Measurements from ENCODE around the gene RASGRP2. TPM values are rescaled to one million over a fixed set of nuclear protein-coding genes. Genes with fewer than 3 reads are reported as not detected.
"Not testable (repeated sequence)": the region's sequence is repeated elsewhere in the genome, so short reads cannot be mapped to it uniquely, and the experiment has no call there.

The RASGRP2 gene
- total RNA-seq, 1 experiment from 2014 or later: not detected

DNA sequence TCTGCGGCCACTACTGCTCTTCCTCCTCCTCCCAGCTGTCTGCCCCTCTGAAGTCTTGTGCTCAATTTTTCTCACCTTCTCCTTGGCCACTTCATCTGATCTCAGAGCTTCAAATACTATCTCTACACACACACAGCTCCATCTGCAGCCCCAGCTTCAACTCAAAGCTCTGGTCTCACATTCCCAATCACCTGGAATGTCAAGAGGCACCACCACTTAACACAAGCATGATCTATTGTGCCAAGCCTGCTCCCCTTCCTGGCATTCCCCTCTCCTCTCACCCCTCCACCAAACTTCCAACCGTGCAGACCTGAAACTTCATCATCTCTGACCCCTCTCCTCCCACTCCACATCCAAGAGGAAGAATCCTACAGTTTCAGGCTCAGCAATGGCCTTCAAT, 38.4 kb downstream of the RASGRP2 start:
- Histone ChIP-seq H3K9me3 (ENCODE audit: low read length) (no peaks in the 10 kb centered on the region), H3K27ac (ENCODE audit: low read length) (no peak overlapping the region), H3K36me3 (ENCODE audit: low read depth, low read length) (no peaks in the 10 kb centered on the region), H3K9me2 (replicated peaks; ENCODE audit: low read length) (no peaks in the 10 kb centered on the region), H3K79me2 (ENCODE audit: low read length) (no peaks in the 10 kb centered on the region), H3K27me3 (ENCODE audit: low read length) (peaks cover 40% of the 10 kb centered on the region), H3K4me3 (ENCODE audit: low read length) (no peak overlapping the region), H2AFZ (ENCODE audit: low read length) (no peak overlapping the region), H3F3A (ENCODE audit: low read length, unreplicated experiment) (no peaks in the 10 kb centered on the region), H4K20me1 (ENCODE audit: low read length) (no peaks in the 10 kb centered on the region), H3K4me1 (ENCODE audit: insufficient read depth, low read length) (peaks cover 5% of the 10 kb centered on the region; the same call in 1 of the 2 replicates), H3K4me2 (ENCODE audit: low read length) (no peak overlapping the region), H3K9ac (ENCODE audit: low read length) (no peak overlapping the region)
- DNase-seq: no peak
- POLR2A ChIA-PET (ENCODE audit: unreplicated experiment): interaction anchor here (0.5 kb wide), 1 partner anchor 229 kb away, joined by 3 read pairs; no protein-coding TSS in a partner anchor
- TF ChIP-seq, protein P1, sequence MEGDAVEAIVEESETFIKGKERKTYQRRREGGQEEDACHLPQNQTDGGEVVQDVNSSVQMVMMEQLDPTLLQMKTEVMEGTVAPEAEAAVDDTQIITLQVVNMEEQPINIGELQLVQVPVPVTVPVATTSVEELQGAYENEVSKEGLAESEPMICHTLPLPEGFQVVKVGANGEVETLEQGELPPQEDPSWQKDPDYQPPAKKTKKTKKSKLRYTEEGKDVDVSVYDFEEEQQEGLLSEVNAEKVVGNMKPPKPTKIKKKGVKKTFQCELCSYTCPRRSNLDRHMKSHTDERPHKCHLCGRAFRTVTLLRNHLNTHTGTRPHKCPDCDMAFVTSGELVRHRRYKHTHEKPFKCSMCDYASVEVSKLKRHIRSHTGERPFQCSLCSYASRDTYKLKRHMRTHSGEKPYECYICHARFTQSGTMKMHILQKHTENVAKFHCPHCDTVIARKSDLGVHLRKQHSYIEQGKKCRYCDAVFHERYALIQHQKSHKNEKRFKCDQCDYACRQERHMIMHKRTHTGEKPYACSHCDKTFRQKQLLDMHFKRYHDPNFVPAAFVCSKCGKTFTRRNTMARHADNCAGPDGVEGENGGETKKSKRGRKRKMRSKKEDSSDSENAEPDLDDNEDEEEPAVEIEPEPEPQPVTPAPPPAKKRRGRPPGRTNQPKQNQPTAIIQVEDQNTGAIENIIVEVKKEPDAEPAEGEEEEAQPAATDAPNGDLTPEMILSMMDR (conservative IDR thresholded peaks at IDR 0.05; ENCODE audit: low read depth, low read length): no peak
- no peak for TF ChIP-seq EZH2phosphoT487 (IDR thresholded peaks at IDR 0.05; ENCODE audit: borderline replicate concordance, low read length)
- TF ChIP-seq EZH2 (IDR thresholded peaks at IDR 0.05; ENCODE audit: low read length, unreplicated experiment): no peak
- no TSS peak for BruUV-seq (replicated peaks)
- CTCF ChIA-PET: no interaction called here
- intact Hi-C loops (cut with micrococcal nuclease): no loop called here
- no peak for ATAC-seq

DNA sequence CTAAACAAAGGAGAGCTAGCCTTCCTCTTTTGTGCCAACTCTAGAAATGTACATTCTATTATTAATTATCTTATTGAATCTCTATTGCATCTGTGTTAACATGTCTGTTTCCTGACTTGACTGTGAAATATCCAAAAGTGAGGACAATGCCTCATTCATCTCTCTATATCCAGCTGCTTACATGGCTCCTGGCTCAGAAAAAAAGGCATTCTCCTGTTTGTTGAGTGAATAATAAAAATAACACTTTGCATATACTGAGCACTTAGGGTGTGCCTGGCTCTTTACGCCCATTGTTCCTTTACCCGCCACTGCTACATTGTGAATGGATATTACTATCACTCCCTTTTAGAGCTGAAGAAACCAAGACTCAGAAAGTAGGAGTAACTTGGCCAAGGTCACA, 40.9 kb downstream of the RASGRP2 start:
- Histone ChIP-seq H3F3A (ENCODE audit: low read length, unreplicated experiment) (no peaks in the 10 kb centered on the region), H4K20me1 (ENCODE audit: low read length) (no peaks in the 10 kb centered on the region), H3K9ac (ENCODE audit: low read length) (no peak overlapping the region), H3K9me3 (ENCODE audit: low read length) (no peaks in the 10 kb centered on the region), H3K27ac (ENCODE audit: low read length) (no peak overlapping the region), H3K27me3 (ENCODE audit: low read length) (peaks cover 37% of the 10 kb centered on the region), H3K4me1 (ENCODE audit: insufficient read depth, low read length) (no peaks in the 10 kb centered on the region), H3K79me2 (ENCODE audit: low read length) (no peaks in the 10 kb centered on the region), H3K9me2 (replicated peaks; ENCODE audit: low read length) (no peaks in the 10 kb centered on the region), H3K4me2 (ENCODE audit: low read length) (no peak overlapping the region), H2AFZ (ENCODE audit: low read length) (no peak overlapping the region), H3K36me3 (ENCODE audit: low read depth, low read length) (no peaks in the 10 kb centered on the region), H3K4me3 (ENCODE audit: low read length) (no peak overlapping the region)
- intact Hi-C loops (cut with micrococcal nuclease): no loop called here
- BruUV-seq (replicated peaks): no TSS peak
- TF ChIP-seq EZH2phosphoT487 (IDR thresholded peaks at IDR 0.05; ENCODE audit: borderline replicate concordance, low read length): no peak
- TF ChIP-seq, protein P1 (conservative IDR thresholded peaks at IDR 0.05; ENCODE audit: low read depth, low read length): no peak
- no peak for TF ChIP-seq EZH2 (IDR thresholded peaks at IDR 0.05; ENCODE audit: low read length, unreplicated experiment)
- ATAC-seq (no peak), DNase-seq (no peak)
- ChIA-PET POLR2A (ENCODE audit: unreplicated experiment) (interaction anchor here (0.6 kb wide), 1 partner anchor 315 kb away, joined by 12 read pairs; no protein-coding TSS in a partner anchor), CTCF (interaction anchor here (0.7 kb wide), 1 partner anchor 32 kb away, joined by 7 read pairs; no protein-coding TSS in a partner anchor)

DNA sequence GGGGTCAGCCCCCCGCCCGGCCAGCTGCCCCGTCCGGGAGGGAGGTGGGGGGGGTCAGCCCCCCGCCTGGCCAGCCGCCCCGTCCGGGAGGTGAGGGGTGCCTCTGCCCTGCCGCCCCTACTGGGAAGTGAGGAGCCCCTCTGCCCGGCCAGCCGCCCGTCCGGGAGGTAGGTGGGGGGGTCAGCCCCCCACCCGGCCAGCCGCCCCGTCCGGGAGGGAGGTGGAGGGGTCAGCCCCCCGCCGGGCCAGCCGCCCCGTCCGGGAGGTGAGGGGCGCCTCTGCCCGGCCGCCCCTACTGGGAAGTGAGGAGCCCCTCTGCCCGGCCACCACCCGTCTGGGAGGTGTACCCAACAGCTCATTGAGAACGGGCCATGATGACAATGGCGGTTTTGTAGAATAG, 42.0 kb downstream of the RASGRP2 start:
- peaks cover 45% of the 10 kb centered on the region for H3K27me3 ChIP-seq (ENCODE audit: low read length)
- H2AFZ ChIP-seq (ENCODE audit: low read length); H4K20me1 ChIP-seq (ENCODE audit: low read length); H3K4me3 ChIP-seq (ENCODE audit: low read length); H3K27ac ChIP-seq (ENCODE audit: low read length); intact Hi-C loops (cut with micrococcal nuclease); ATAC-seq; CTCF ChIA-PET; POLR2A ChIA-PET (ENCODE audit: unreplicated experiment); H3K4me2 ChIP-seq (ENCODE audit: low read length); DNase-seq; H3F3A ChIP-seq (ENCODE audit: low read length, unreplicated experiment); H3K4me1 ChIP-seq (ENCODE audit: insufficient read depth, low read length); H3K9ac ChIP-seq (ENCODE audit: low read length); H3K79me2 ChIP-seq (ENCODE audit: low read length); H3K36me3 ChIP-seq (ENCODE audit: low read depth, low read length); H3K9me2 ChIP-seq (replicated peaks; ENCODE audit: low read length); H3K9me3 ChIP-seq (ENCODE audit: low read length); BruUV-seq (replicated peaks): not testable (repeated sequence)

Data from PC-3 (cell line).